ENCODE measurements around the gene MYMK. TPM values are rescaled to one million over a fixed set of nuclear protein-coding genes. Genes with fewer than 3 reads are reported as not detected.

MYMK gene
- total RNA-seq, 4 donors from 2014 or later = not detected

GRCh38 chr9:133505901-133506652 is 18.7 kb downstream of the MYMK start:
- no peak for DNase-seq
- Histone ChIP-seq H3K4me1 (peaks cover 11 to 45% (median 31%) of the 10 kb centered on the region in 3 donors), H3K27ac (peak overlapping the region in 3 of 4 donors; percentile 43 to 72 (median 60)), H3K36me3 (no peaks in the 10 kb centered on the region), H3K4me3 (no peak overlapping the region), H3K27me3 (peaks cover 0 to 49% (median 0%) of the 10 kb centered on the region in 4 donors), H3K9me3 (peaks cover 0 to 21% (median 14%) of the 10 kb centered on the region in 3 donors)
- WGBS, 2 donors = 20 to 40% methylated on average over 1 of the region's 23 CpGs
- intact Hi-C loops (cut with DNase I) = no loop called here
- TF ChIP-seq POLR2A (IDR thresholded peaks at IDR 0.05) (no peak), CTCF (IDR thresholded peaks at IDR 0.05) (no peak)

GRCh38 chr9:133505186-133505830 is 19.5 kb downstream of the MYMK start:
- DNase-seq = no peak
- Histone ChIP-seq H3K27ac (peak overlapping the region in 2 of 4 donors; percentile 60 to 72), H3K4me3 (no peak overlapping the region), H3K36me3 (no peaks in the 10 kb centered on the region), H3K9me3 (peaks cover 0 to 22% (median 14%) of the 10 kb centered on the region in 3 donors), H3K27me3 (peaks cover 0 to 49% (median 0%) of the 10 kb centered on the region in 4 donors), H3K4me1 (peaks cover 11 to 44% (median 31%) of the 10 kb centered on the region in 3 donors)
- intact Hi-C loops (cut with DNase I) = no loop called here
- no peak for TF ChIP-seq CTCF (IDR thresholded peaks at IDR 0.05)
- no peak for TF ChIP-seq POLR2A (IDR thresholded peaks at IDR 0.05)
- WGBS, 2 donors = 65 to 99% methylated on average over 7 to 10 of the region's 13 CpGs

GRCh38 chr9:133502112-133502511 is 22.6 kb downstream of the MYMK start:
- Histone ChIP-seq H3K27ac (no peak overlapping the region), H3K9me3 (peaks cover 0 to 22% (median 14%) of the 10 kb centered on the region in 3 donors), H3K27me3 (peaks cover 0 to 47% (median 0%) of the 10 kb centered on the region in 4 donors), H3K4me1 (peaks cover 0 to 22% (median 16%) of the 10 kb centered on the region in 3 donors), H3K4me3 (no peak overlapping the region), H3K36me3 (no peaks in the 10 kb centered on the region)
- TF ChIP-seq POLR2A (IDR thresholded peaks at IDR 0.05) (no peak), CTCF (IDR thresholded peaks at IDR 0.05) (no peak)
- 90 to 92% methylated on average over 1 of the region's 1 CpG for WGBS, 2 donors
- intact Hi-C loops (cut with DNase I) = no loop called here
- no peak for DNase-seq

- Histone ChIP-seq H3K4me1 (no peaks in the 10 kb centered on the region), H3K4me3 (no peak overlapping the region), H3K27me3 (peaks cover 0 to 38% (median 0%) of the 10 kb centered on the region in 4 donors), H3K27ac (peak overlapping the region in 2 of 4 donors; percentile 34 to 46), H3K9me3 (peaks cover 0 to 22% (median 14%) of the 10 kb centered on the region in 3 donors), H3K36me3 (no peaks in the 10 kb centered on the region)
- WGBS, 2 donors = 74 to 79% methylated on average over 6 to 10 of the region's 12 CpGs
- TF ChIP-seq CTCF (IDR thresholded peaks at IDR 0.05) = no peak
- no peak for TF ChIP-seq POLR2A (IDR thresholded peaks at IDR 0.05)
- intact Hi-C loops (cut with DNase I) = no loop called here
- no peak for DNase-seq
Measured at GRCh38 chr9:133499892-133500270, 24.9 kb downstream of the MYMK start.

All from esophagus squamous epithelium (tissue), 5 donors.